GM12878 (cell line): ENCODE results near the gene TMEM45A. TPM values are rescaled to one million over a fixed set of nuclear protein-coding genes. Genes with fewer than 3 reads are reported as not detected.

Experiments used
- ATAC-seq: fragments of 200-7000 bp; cut with Tn5 transposase; 3 replicates; pipeline ENCODE4 v1.9.1; 2020; ENCODE audit warnings: mild to moderate bottlenecking, moderate library complexity
- BruUV-seq: library from RNA; stranded (reverse); fragments of 400-500 nt; replicated peaks from 2 replicates; lab custom pipeline; 2021; lab: Mats Ljungman, UMichigan
- CTCF ChIA-PET: fragments of 300-600 bp; sonication (Branson Sonifier 250); formaldehyde crosslinking; extraction: SDS; loops from one replicate; lab custom pipeline; 2021; ENCODE audit warnings: inconsistent platforms; lab: Yijun Ruan, JAX
- POLR2A ChIA-PET: fragments of 350-600 bp; formaldehyde crosslinking; extraction: SDS; loops from one replicate; lab custom pipeline; 2021; ENCODE audit warnings: inconsistent platforms; lab: Charles Lee
- RAD21 ChIA-PET: fragments of 300-600 bp; sonication (Branson Sonifier 250); formaldehyde crosslinking; loops from one replicate; lab custom pipeline; 2023; ENCODE audit warnings: antibody characterized with exemption; ENCODE audit not compliant: unreplicated experiment; lab: Charles Lee
- SMC1A ChIA-PET: fragments of 300-600 bp; sonication (Branson Sonifier 250); formaldehyde crosslinking; loops from one replicate; lab custom pipeline; 2023; ENCODE audit not compliant: unreplicated experiment, uncharacterized antibody; lab: Charles Lee
- DNase-seq: peaks from one replicate; pipeline ENCODE4 v3.0.0-alpha.2; 2011; ENCODE audit warnings: low read depth, low spot score
- FAIRE-seq: peaks from 3 replicates; lab custom pipeline; 2011; peaks lifted over from hg19 to GRCh38; lab: Jason Lieb, UNC
- H2AFZ ChIP-seq: 2 replicates; pipeline ENCODE4 v1.6.0; 2011; ENCODE audit warnings: low read depth, low read length, control low read depth; ENCODE audit not compliant: control insufficient read depth
- H3K27ac ChIP-seq: 2 replicates; pipeline ENCODE4 v1.5.1; 2011; ENCODE audit warnings: control low read depth; ENCODE audit not compliant: control insufficient read depth, insufficient read depth
- H3K27me3 ChIP-seq, 2 experiments: replicated peaks in 1 of 2; 2 replicates each; pipeline versions ENCODE4 v1.6.0 to v1.6.1; 2011; ENCODE audit warnings: low read length in 1 of 2; ENCODE audit not compliant: control insufficient read depth in 2 of 2, insufficient read depth in 2 of 2
- H3K36me3 ChIP-seq, 2 experiments: 2 replicates each; pipeline ENCODE4 v1.5.1; 2011; ENCODE audit warnings: low read length in 1 of 2; ENCODE audit not compliant: control insufficient read depth in 2 of 2, insufficient read depth in 2 of 2
- H3K4me1 ChIP-seq: 2 replicates; pipeline ENCODE4 v1.6.1; 2011; ENCODE audit warnings: mild to moderate bottlenecking, low read length, moderate library complexity, mixed read lengths; ENCODE audit not compliant: control insufficient read depth, insufficient read depth
- H3K4me2 ChIP-seq: 2 replicates; pipeline ENCODE4 v1.6.0; 2011; ENCODE audit warnings: control low read depth; ENCODE audit not compliant: control insufficient read depth, insufficient read depth
- H3K4me3 ChIP-seq: fragments of 200-600 bp; sonication (generic); 2 replicates; pipeline ENCODE4 v1.5.1; 2016
- H3K79me2 ChIP-seq: 2 replicates; pipeline ENCODE4 v1.6.0; 2011; ENCODE audit warnings: low read length; ENCODE audit not compliant: control insufficient read depth, insufficient read depth
- H3K9ac ChIP-seq: 2 replicates; pipeline ENCODE4 v1.8.0; 2011; ENCODE audit warnings: low read length, control low read depth, mixed read lengths; ENCODE audit not compliant: control insufficient read depth, insufficient read depth
- H3K9me3 ChIP-seq: replicated peaks from 3 replicates; pipeline ENCODE4 v1.5.1; 2011; ENCODE audit warnings: mild to moderate bottlenecking, low read length; ENCODE audit not compliant: control insufficient read depth, insufficient read depth
- H4K20me1 ChIP-seq: 2 replicates; pipeline ENCODE4 v1.6.0; 2011; ENCODE audit not compliant: control insufficient read depth, insufficient read depth
- ESRRA ChIP-seq: IDR thresholded peaks from 2 replicates; pipeline ENCODE4 v1.6.1; 2012; ENCODE audit warnings: mild to moderate bottlenecking, low read length, improper control_type of control experiment
- NBN ChIP-seq: fragments of 450-650 bp; IDR thresholded peaks from 2 replicates; pipeline ENCODE4 v1.6.1; 2016
- NRF1 ChIP-seq: conservative IDR thresholded peaks from 2 replicates; pipeline ENCODE4 v1.6.1; 2011; ENCODE audit warnings: mild to moderate bottlenecking, low read depth, low read length, improper control_type of control experiment
- RB1 ChIP-seq: fragments of 450-650 bp; formaldehyde crosslinking; IDR thresholded peaks from 2 replicates; pipeline ENCODE4 v1.6.1; 2017; ENCODE audit warnings: mild to moderate bottlenecking, borderline replicate concordance
- REST ChIP-seq: IDR thresholded peaks from 2 replicates; pipeline ENCODE4 v1.6.1; 2012; ENCODE audit warnings: mild to moderate bottlenecking, low read depth, low read length
- SRF ChIP-seq, 2 experiments: IDR thresholded peaks; 2 replicates each; pipeline ENCODE4 v1.6.1; 2011; ENCODE audit warnings: low read depth in 2 of 2, low read length in 2 of 2, mild to moderate bottlenecking in 1 of 2, moderate library complexity in 1 of 2
- YY1 ChIP-seq: IDR thresholded peaks from 2 replicates; pipeline ENCODE4 v1.6.1; 2011; ENCODE audit warnings: low read depth, mild to moderate bottlenecking, low read length
- ZSCAN29 ChIP-seq: fragments of 450-650 bp; IDR thresholded peaks from 2 replicates; pipeline ENCODE4 v1.6.1; 2017; ENCODE audit warnings: mild to moderate bottlenecking, moderate library complexity
- WGBS: methylation state at CpG from one replicate; pipeline ENCODE4 v1.1.6; 2016; ENCODE audit warnings: low lambda C conversion rate; ENCODE audit not compliant: insufficient replicate concordance, insufficient coverage; ENCODE audit errors: missing lambda C conversion rate; 5-methylcytosine and 5-hydroxymethylcytosine counted together
- in situ Hi-C: fragments of 300-500 bp; cut with MboI; formaldehyde crosslinking; loops from 9 replicates; pipeline ENCODE4 v1.14.3; 2018; ENCODE audit warnings: mixed read lengths
- intact Hi-C: fragments of 100-400 bp; cut with micrococcal nuclease; formaldehyde crosslinking; loops from one replicate; pipeline ENCODE4 v1.14.2; 2022; ENCODE audit not compliant: unreplicated experiment
- polyA plus RNA-seq, 11 experiments: library from polyadenylated mRNA; depleted of rRNA in 4 of 11; unstranded in 6 of 11; stranded (reverse) in 5 of 11; fragments of >200 nt; fragmentation: Nextera tagmentation in 4 of 11; fragmentation: Illumina TruSeq in 1 of 11; extraction: Ambion mirVana in 4 of 11; extraction: Trizol in 1 of 11; gene quantifications; 1 replicate in 1 of 11; 2 replicates in 10 of 11; pipeline versions ENCODE4 v1.2.1 to v1.2.3, GENCODE V29; 2011 to 2016; ENCODE audit warnings: inconsistent platforms in 2 of 11, missing spikeins in 2 of 11, low read depth in 1 of 11
- total RNA-seq, 4 experiments: library from RNA; depleted of rRNA in 3 of 4; stranded (reverse); fragments of >200 nt in 3 of 4; fragmentation: Illumina TruSeq in 1 of 4; extraction: Trizol in 1 of 4; gene quantifications; 2 replicates each; pipeline versions ENCODE4 v1.2.1 to v1.2.3, GENCODE V29; 2013 to 2021

Gene TMEM45A
- total and polyA plus RNA-seq, 10 of the 15 experiments (the other 5 are each of a cell fraction or from before 2014, with no cell fraction given): 0.34 to 5.3 (median 0.83) TPM

DNA sequence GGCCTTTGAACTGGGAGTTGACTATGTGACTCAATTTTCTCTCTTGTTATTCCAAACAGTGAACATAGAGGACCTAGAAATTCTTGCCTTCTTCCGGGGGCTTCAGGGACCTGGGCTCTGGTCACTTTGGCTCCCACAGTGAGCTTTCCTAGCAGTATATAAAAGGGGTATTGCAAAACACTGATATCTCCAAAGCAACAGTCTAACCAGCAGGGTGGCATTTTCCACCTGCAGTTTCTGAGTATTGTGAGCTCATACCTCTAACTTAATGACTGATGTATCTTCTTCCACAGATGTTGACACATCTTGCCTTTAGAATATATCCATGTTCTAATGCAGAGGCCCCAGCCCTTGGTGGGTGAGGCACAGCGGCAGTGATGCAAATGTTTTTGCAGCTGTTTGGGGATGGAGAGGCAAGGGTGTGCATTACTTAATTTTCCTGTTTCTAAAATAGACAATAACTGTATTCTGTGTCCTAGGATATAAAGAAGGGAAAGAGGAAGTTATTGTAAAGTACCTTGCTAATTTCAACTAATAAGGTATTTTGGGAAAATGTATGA lies 71.3 kb downstream of the TMEM45A start:
- Histone ChIP-seq H3K9ac (no peak overlapping the region), H3K27me3 (no peaks in the 10 kb centered on the region), H3K27ac (no peak overlapping the region), H3K9me3 (no peaks in the 10 kb centered on the region), H3K79me2 (no peaks in the 10 kb centered on the region), H3K36me3 (no peaks in the 10 kb centered on the region), H3K4me1 (no peaks in the 10 kb centered on the region), H2AFZ (no peak overlapping the region), H3K4me3 (no peak overlapping the region), H4K20me1 (no peaks in the 10 kb centered on the region), H3K4me2 (no peak overlapping the region)
- WGBS: 82% methylated on average over 2 of the region's 2 CpGs
- no peak for ATAC-seq
- no TSS peak for BruUV-seq
- intact Hi-C loops: no loop called here
- ChIA-PET POLR2A (no interaction called here), SMC1A (interaction anchor here (0.6 kb wide), 1 partner anchor 363 kb away, joined by 3 read pairs; no protein-coding TSS in a partner anchor), RAD21 (interaction anchor here (1.2 kb wide), 1 partner anchor 101 kb away, joined by 3 read pairs; no protein-coding TSS in a partner anchor), CTCF (no interaction called here)
- in situ Hi-C loops: no loop called here
- FAIRE-seq: no peak
- no peak for DNase-seq
- no peak for TF ChIP-seq REST
- TF ChIP-seq YY1: no peak
- no peak for TF ChIP-seq NRF1
- TF ChIP-seq ESRRA: no peak
- no peak for TF ChIP-seq NBN
- no peak for TF ChIP-seq RB1
- no peak for TF ChIP-seq SRF (IDR thresholded peaks at IDR 0.05; ENCODE audit: low read depth in 2 of 2, low read length in 2 of 2)
- no peak for TF ChIP-seq ZSCAN29
